Thyroid gland (tissue), 4 donors: ENCODE results near the gene OR5K1. TPM values are rescaled to one million over a fixed set of nuclear protein-coding genes. Genes with fewer than 3 reads are reported as not detected.

ENCODE experiments used
- DNase-seq, 2 donors: peaks; one replicate each; pipeline ENCODE4 v3.0.0-alpha.2; 2019
- H3K27ac ChIP-seq, 3 donors: fragments of 200-600 bp; sonication (generic); 1 replicate in 2 of 3; 2 replicates in 1 of 3; pipeline ENCODE4 v1.5.1; 2016 to 2019; ENCODE audit warnings: mild to moderate bottlenecking in 1 of 3, moderate library complexity in 1 of 3
- H3K27me3 ChIP-seq: fragments of 200-600 bp; sonication (generic); one replicate; pipeline ENCODE4 v1.5.1; 2019
- H3K36me3 ChIP-seq, 2 donors: fragments of 200-600 bp; sonication (generic); one replicate each; pipeline ENCODE4 v1.5.1; 2016 to 2019
- H3K4me1 ChIP-seq, 2 donors: fragments of 200-600 bp; sonication (generic); one replicate each; pipeline ENCODE4 v1.5.1; 2017 to 2019
- H3K4me3 ChIP-seq, 3 donors: fragments of 200-600 bp; sonication (generic); replicated peaks in 1 of 3; 1 replicate in 2 of 3; 2 replicates in 1 of 3; pipeline ENCODE4 v1.5.1; 2016; ENCODE audit warnings: mild to moderate bottlenecking in 1 of 3
- H3K9me3 ChIP-seq: fragments of 200-600 bp; sonication (generic); one replicate; pipeline ENCODE4 v1.5.1; 2017
- POLR2A ChIP-seq, 2 donors: fragments of 450-650 bp; IDR thresholded peaks; one replicate each; pipeline ENCODE4 v1.6.1; 2017; ENCODE audit warnings: antibody characterized with exemption in 2 of 2, mild to moderate bottlenecking in 2 of 2, moderate library complexity in 1 of 2
- WGBS, 2 donors: methylation state at CpG; one replicate each; pipeline ENCODE4 v1.1.5; 2017; 5-methylcytosine and 5-hydroxymethylcytosine counted together
- intact Hi-C: fragments of 100-400 bp; cut with DNase I; formaldehyde crosslinking; loops from one replicate; pipeline ENCODE4 v1.15.1; 2023
- total RNA-seq, 4 donors: library from RNA; depleted of rRNA; stranded (reverse); fragments of >200 nt; gene quantifications; one replicate each; pipeline ENCODE4 v1.2.3, GENCODE V29; 2016
- TF ChIP-seq, protein P1 (sequence below), 6 experiments: fragments of 200-600 bp in 3 of 6; fragments of 450-650 bp in 3 of 6; sonication (generic) in 3 of 6; IDR thresholded peaks; one replicate each; pipeline ENCODE4 v1.5.1; 2016 to 2019; ENCODE audit warnings: antibody characterized with exemption in 6 of 6, mild to moderate bottlenecking in 2 of 6, inconsistent platforms in 1 of 6, moderate library complexity in 1 of 6

Gene OR5K1
- not detected for total RNA-seq

DNA sequence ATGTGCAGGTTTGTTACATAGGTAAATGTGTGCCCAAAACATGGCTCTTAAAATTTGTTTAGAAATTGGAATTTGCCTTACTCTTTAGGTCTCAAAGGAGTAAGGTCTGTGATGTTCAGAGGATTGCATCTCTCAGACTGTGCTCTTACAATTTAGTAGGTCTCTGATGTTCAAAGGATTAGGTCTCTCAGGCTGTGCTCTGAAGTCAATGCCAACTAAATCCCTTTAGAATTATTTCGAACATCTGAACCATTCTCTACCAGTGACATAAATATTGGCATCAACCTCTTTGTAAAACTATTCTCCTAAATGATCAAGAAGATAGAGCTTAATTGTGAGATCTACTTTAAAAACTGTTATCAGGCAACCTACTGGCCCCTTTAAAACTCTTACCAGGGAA is at the start of gene OR5K1:
Gene OR5K1 (plus strand): TSS at position 301 of the 400 bp plus-strand sequence. CDS start 6,376 bp downstream, outside the sequence.
- intact Hi-C loops, result no loop called here
- TF ChIP-seq, protein P1, sequence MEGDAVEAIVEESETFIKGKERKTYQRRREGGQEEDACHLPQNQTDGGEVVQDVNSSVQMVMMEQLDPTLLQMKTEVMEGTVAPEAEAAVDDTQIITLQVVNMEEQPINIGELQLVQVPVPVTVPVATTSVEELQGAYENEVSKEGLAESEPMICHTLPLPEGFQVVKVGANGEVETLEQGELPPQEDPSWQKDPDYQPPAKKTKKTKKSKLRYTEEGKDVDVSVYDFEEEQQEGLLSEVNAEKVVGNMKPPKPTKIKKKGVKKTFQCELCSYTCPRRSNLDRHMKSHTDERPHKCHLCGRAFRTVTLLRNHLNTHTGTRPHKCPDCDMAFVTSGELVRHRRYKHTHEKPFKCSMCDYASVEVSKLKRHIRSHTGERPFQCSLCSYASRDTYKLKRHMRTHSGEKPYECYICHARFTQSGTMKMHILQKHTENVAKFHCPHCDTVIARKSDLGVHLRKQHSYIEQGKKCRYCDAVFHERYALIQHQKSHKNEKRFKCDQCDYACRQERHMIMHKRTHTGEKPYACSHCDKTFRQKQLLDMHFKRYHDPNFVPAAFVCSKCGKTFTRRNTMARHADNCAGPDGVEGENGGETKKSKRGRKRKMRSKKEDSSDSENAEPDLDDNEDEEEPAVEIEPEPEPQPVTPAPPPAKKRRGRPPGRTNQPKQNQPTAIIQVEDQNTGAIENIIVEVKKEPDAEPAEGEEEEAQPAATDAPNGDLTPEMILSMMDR (IDR thresholded peaks at IDR 0.05), result no peak
- no peak for TF ChIP-seq POLR2A (IDR thresholded peaks at IDR 0.05)
- Histone ChIP-seq H3K36me3 (no peaks in the 10 kb centered on the region), H3K4me1 (no peaks in the 10 kb centered on the region), H3K9me3 (no peaks in the 10 kb centered on the region), H3K4me3 (no peak within 1 kb of the TSS), H3K27ac (no peak within 1 kb of the TSS), H3K27me3 (no peaks in the 10 kb centered on the region)
- WGBS, 2 donors, result 84 to 87% methylated on average over 1 of the region's 1 CpG
- no peak for DNase-seq

DNA sequence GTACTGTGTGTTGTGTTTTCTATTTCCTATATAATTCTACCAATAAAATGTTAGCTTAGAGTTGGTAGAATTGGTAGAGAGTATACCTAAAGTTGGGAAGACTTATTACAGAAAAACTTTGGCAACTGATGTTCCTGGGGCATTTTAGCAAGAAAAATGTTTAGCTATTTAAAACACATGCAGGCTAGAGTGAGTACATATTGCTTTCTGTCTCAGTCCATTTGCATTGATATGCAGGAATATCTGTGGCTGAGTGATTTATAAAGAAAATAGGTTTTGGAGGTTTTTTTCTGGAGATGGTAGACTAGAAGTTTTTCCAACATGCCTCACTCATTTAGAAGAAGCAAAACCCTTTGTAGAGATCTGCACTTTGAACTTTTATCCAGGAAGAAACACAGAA is 30.4 kb upstream of the OR5K1 start:
- DNase-seq, result no peak
- no peak overlapping the region for H3K4me3 ChIP-seq
- intact Hi-C loops, result no loop called here
- no peaks in the 10 kb centered on the region for H3K4me1 ChIP-seq
- no peaks in the 10 kb centered on the region for H3K27me3 ChIP-seq
- TF ChIP-seq POLR2A (IDR thresholded peaks at IDR 0.05), result no peak
- TF ChIP-seq, protein P1 (IDR thresholded peaks at IDR 0.05), result no peak
- H3K27ac ChIP-seq, result no peak overlapping the region
- H3K9me3 ChIP-seq, result no peaks in the 10 kb centered on the region
- H3K36me3 ChIP-seq, result no peaks in the 10 kb centered on the region

DNA sequence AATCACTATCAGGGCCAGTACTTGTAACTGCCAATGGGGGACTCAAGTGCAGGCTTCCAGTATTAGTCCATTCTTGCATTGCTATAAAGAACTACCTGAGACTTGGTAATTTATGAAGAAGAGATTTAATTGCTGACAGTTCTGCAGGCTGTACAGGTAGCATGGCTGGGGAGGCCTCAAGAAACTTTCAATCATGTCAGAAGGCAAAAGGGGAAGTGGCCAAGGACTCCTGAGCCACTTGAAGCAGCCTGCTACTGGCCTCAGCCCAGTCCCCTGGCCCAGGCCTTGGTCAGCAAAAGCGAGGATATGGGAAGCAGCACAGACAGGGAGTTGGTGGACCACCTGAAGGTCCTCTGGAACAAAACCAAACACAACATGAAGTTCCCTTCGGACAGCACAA is 29.2 kb upstream of the OR5K1 start:
- no peak overlapping the region for H3K4me3 ChIP-seq
- no peaks in the 10 kb centered on the region for H3K4me1 ChIP-seq
- no peaks in the 10 kb centered on the region for H3K36me3 ChIP-seq
- TF ChIP-seq, protein P1 (IDR thresholded peaks at IDR 0.05), result no peak
- no peak for TF ChIP-seq POLR2A (IDR thresholded peaks at IDR 0.05)
- no peaks in the 10 kb centered on the region for H3K9me3 ChIP-seq
- WGBS, 2 donors, result 34 to 35% methylated on average over 2 of the region's 2 CpGs
- no peaks in the 10 kb centered on the region for H3K27me3 ChIP-seq
- intact Hi-C loops, result no loop called here
- H3K27ac ChIP-seq, result no peak overlapping the region
- no peak for DNase-seq

DNA sequence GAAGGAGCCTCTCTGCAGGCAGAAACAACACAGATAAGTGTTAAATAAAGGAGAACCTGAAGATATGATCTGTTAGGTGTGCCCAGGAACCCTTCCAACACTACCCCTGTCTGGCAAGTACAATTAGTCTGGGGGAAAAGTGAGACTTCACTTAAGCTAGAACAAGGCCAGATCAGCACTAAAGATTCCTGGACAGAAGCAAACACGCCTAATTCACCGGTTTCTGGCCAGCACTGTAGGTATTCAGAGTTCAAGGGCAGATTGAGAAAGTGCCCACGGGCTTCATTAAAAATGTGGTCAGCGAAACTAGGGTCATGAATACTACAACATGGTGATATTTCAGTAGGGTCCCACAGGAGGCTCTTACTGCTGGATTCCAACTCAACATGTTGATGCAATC is 28.6 kb upstream of the OR5K1 start:
- H3K27ac ChIP-seq, result no peak overlapping the region
- TF ChIP-seq, protein P1 (IDR thresholded peaks at IDR 0.05), result no peak
- no peak for TF ChIP-seq POLR2A (IDR thresholded peaks at IDR 0.05)
- intact Hi-C loops, result no loop called here
- no peak for DNase-seq
- no peaks in the 10 kb centered on the region for H3K27me3 ChIP-seq
- H3K36me3 ChIP-seq, result no peaks in the 10 kb centered on the region
- no peak overlapping the region for H3K4me3 ChIP-seq
- H3K4me1 ChIP-seq, result no peaks in the 10 kb centered on the region
- no peaks in the 10 kb centered on the region for H3K9me3 ChIP-seq
- 75 to 84% methylated on average over 4 of the region's 4 CpGs for WGBS, 2 donors

DNA sequence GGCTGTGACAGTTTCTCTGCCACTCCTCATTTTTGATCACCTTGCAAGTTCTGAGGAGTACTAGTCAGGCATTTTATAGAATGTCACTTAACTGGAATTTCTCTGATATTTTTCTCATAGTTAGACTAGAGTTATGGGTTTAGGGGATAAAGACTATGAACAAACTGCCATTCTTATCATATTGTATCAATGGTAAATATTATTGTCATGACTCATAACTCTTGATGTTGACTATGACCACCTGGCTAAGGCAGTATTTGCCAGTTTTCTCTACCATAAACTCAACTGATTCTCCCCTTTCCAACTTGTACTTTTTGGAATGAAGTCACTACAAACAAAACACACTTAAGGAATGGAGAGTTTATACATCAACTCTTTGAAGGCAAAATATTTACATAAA is 22.7 kb upstream of the OR5K1 start:
- Histone ChIP-seq H3K9me3 (no peaks in the 10 kb centered on the region), H3K36me3 (no peaks in the 10 kb centered on the region), H3K27me3 (no peaks in the 10 kb centered on the region), H3K4me1 (no peaks in the 10 kb centered on the region), H3K27ac (no peak overlapping the region), H3K4me3 (no peak overlapping the region)
- TF ChIP-seq POLR2A (IDR thresholded peaks at IDR 0.05), result no peak
- TF ChIP-seq, protein P1 (IDR thresholded peaks at IDR 0.05), result no peak
- intact Hi-C loops, result no loop called here
- DNase-seq, result no peak
